Measurements from ENCODE around the gene CAMK1D. TPM values are rescaled to one million over a fixed set of nuclear protein-coding genes. Genes with fewer than 3 reads are reported as not detected.

Gene CAMK1D
- total and polyA plus RNA-seq, 8 donors: 1.4 to 26.9 (median 3.9) TPM

DNA sequence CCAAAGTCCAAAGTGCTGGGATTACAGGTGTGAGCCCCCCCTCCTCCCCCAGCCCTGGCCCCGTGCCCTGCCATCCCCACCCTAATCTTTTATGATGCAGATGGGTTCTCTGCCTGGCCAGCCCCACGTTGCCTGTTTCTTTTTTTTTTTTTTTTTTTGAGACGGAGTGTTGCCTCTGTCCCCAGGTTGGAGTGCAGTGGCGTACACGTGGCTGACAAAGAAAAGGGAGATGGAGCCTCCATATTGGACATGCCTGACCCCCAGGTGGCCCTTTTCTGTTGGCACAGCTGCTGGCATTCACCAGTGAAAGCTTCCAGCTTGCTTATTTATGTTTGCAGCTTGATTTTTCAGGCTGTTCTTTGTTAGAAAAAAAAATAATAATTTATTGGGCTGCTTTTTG lies 416.9 kb downstream of the CAMK1D start:
- no peak overlapping the region for H3K4me3 ChIP-seq
- no peaks in the 10 kb centered on the region for H3K9me3 ChIP-seq
- DNase-seq: no peak
- WGBS, 5 donors: 46 to 69% (median 58%) methylated on average over 3 to 5 of the region's 5 CpGs
- intact Hi-C loops (cut with DNase I; ENCODE audit: low total_unique reads): no loop called here
- H3K4me1 ChIP-seq: no peaks in the 10 kb centered on the region
- H3K27ac ChIP-seq: no peak overlapping the region
- peaks cover 0 to 25% (median 10%) of the 10 kb centered on the region in 4 donors for H3K36me3 ChIP-seq
- TF ChIP-seq EP300 (IDR thresholded peaks at IDR 0.05) (no peak), POLR2A (IDR thresholded peaks at IDR 0.05) (no peak)
- H3K27me3 ChIP-seq: no peaks in the 10 kb centered on the region

DNA sequence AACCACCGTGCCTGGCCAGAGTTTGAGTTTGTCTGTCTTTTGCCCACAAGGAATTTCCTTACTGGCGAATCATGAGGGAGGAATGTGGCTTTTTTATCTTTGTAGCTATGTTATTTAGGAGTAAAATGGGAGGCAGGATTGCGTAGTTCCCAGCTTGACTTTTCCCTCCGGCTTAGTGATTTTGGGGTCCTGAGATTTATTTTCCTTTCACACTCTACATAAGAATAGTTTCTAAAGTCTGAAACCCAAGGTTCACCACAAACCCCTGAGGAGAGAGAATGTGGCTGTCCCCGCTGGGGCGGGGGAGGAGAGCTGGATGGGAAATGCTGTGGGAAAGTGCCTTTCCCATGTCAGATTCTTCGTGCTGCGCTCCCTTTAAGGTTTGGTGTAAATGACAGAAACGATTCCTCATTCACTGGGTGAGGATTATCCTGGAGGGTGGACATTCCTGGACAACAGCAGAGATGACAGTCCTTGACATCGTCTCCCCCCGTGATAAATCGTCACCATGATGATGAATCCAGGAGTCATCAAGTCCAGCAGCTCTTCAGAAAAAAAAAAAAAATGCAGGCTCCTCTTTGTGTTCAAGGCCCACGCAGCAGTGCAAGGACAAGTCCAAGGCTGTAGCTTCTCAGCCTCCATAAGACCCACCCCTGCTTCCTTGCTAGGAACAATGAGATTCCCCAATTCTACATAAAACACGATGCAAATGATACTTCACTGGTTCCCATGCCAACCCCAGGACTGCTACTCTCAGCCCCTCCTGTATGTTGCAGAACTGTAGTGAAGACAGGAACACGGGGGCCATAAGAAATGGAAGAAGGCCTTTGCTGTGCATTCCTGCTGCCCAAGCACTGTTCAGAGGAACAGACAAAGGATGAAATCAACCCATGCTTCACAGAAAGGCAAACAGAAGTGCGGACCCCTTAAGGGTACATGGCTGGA lies 419.1 kb downstream of the CAMK1D start:
- peaks cover 0 to 11% (median 5%) of the 10 kb centered on the region in 4 donors for H3K36me3 ChIP-seq
- peaks cover 0 to 2% (median 0%) of the 10 kb centered on the region in 4 donors for H3K4me1 ChIP-seq
- H3K27ac ChIP-seq: no peak overlapping the region
- no peak for DNase-seq
- H3K9me3 ChIP-seq: no peaks in the 10 kb centered on the region
- H3K27me3 ChIP-seq: no peaks in the 10 kb centered on the region
- intact Hi-C loops (cut with DNase I; ENCODE audit: low total_unique reads): no loop called here
- WGBS, 5 donors: 84 to 90% (median 88%) methylated on average over 16 of the region's 16 CpGs
- no peak for TF ChIP-seq POLR2A (IDR thresholded peaks at IDR 0.05)
- TF ChIP-seq, protein P1, sequence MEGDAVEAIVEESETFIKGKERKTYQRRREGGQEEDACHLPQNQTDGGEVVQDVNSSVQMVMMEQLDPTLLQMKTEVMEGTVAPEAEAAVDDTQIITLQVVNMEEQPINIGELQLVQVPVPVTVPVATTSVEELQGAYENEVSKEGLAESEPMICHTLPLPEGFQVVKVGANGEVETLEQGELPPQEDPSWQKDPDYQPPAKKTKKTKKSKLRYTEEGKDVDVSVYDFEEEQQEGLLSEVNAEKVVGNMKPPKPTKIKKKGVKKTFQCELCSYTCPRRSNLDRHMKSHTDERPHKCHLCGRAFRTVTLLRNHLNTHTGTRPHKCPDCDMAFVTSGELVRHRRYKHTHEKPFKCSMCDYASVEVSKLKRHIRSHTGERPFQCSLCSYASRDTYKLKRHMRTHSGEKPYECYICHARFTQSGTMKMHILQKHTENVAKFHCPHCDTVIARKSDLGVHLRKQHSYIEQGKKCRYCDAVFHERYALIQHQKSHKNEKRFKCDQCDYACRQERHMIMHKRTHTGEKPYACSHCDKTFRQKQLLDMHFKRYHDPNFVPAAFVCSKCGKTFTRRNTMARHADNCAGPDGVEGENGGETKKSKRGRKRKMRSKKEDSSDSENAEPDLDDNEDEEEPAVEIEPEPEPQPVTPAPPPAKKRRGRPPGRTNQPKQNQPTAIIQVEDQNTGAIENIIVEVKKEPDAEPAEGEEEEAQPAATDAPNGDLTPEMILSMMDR (IDR thresholded peaks at IDR 0.05): no peak
- no peak for TF ChIP-seq POLR2AphosphoS5 (IDR thresholded peaks at IDR 0.05)
- no peak for TF ChIP-seq EP300 (IDR thresholded peaks at IDR 0.05)
- no peak overlapping the region for H3K4me3 ChIP-seq

DNA sequence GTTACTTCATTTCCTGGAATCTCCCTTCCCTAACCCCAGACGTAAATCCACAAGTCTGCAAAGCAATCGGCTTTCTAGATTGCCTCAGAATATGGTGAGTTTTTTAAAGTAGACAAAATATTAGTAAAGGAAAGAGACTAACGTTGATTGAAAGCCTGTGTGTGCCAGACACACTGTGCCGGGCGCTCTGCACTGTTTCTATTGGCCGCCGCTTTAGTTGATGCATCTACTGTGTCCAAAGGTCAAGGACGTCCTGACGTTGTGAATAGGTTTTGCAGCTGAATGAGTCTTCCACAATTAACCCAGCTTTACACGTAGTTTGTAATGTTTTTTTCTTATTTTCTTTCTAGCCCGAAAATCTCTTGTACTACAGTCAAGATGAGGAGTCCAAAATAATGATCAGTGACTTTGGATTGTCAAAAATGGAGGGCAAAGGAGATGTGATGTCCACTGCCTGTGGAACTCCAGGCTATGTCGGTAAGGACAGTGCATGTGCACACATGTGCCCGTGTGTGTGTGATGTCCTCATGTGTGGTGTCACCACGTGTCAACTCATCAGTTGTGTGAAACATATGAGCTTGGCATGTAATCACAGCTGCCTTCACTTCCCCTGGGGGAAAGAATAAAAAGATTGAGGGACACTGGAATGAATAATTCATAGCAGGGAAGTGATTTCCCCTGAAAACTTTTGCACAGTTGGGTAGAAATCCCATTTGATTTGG lies 420.1 kb downstream of the CAMK1D start:
- Histone ChIP-seq H3K9me3 (no peaks in the 10 kb centered on the region), H3K36me3 (peaks cover 0 to 11% (median 5%) of the 10 kb centered on the region in 4 donors), H3K27ac (no peak overlapping the region), H3K4me3 (no peak overlapping the region), H3K27me3 (no peaks in the 10 kb centered on the region), H3K4me1 (peaks cover 0 to 12% (median 2%) of the 10 kb centered on the region in 4 donors)
- 78 to 85% (median 82%) methylated on average over 14 of the region's 14 CpGs for WGBS, 5 donors
- intact Hi-C loops (cut with DNase I; ENCODE audit: low total_unique reads): no loop called here
- DNase-seq: no peak
- TF ChIP-seq POLR2A (IDR thresholded peaks at IDR 0.05) (no peak), EP300 (IDR thresholded peaks at IDR 0.05) (no peak)
- TF ChIP-seq, protein P1 (IDR thresholded peaks at IDR 0.05): no peak

DNA sequence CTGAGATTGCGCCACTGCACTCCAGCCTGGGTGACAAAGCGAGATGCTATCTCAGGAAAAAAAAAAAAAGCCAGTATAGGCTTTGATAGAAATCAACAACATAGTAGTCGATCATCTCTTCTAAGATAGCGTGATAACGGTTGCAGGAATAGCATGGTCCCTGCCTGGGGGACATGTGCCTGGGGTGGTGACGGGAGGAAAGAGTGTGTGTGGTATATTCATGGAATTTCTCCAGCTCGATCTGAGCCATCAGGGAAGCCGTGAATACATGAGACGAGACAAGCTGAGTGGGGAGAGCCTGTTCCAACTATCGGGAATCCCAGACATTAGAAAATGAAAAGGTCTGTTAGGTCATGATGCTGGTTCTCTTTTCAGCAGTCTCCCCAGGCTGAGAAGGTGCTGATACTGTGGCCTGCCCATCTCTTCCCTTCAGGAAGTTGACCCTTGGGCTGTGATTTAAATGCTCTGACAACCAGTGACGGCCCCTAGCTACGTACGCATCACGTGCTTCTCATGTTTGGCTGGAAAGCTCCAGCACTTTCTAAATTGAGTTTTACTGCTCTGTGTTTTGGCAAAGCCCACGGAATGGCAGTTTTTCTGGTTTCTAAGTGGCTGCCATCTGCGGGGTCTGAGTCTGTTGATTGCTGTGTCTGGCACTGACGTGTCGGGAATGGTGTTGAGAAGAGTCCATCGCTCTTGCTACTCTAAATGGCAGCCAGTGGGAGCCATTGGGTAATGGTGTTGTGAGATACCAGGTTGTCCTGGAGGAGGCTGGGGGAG lies 422.8 kb downstream of the CAMK1D start:
- 94 to 96% (median 95%) methylated on average over 19 of the region's 19 CpGs for WGBS, 5 donors
- no peaks in the 10 kb centered on the region for H3K9me3 ChIP-seq
- H3K27me3 ChIP-seq: no peaks in the 10 kb centered on the region
- no peak overlapping the region for H3K27ac ChIP-seq
- H3K36me3 ChIP-seq: peaks cover 0 to 11% (median 5%) of the 10 kb centered on the region in 4 donors
- intact Hi-C loops (cut with DNase I; ENCODE audit: low total_unique reads): no loop called here
- TF ChIP-seq POLR2A (IDR thresholded peaks at IDR 0.05) (no peak), EP300 (IDR thresholded peaks at IDR 0.05) (no peak)
- DNase-seq: no peak
- H3K4me3 ChIP-seq: no peak overlapping the region
- H3K4me1 ChIP-seq: peaks cover 0 to 15% (median 2%) of the 10 kb centered on the region in 4 donors

All from stomach (tissue), 9 donors.